Tibial nerve (tissue), 4 donors: ENCODE data around the gene MAP3K15. TPM values are rescaled to one million over a fixed set of nuclear protein-coding genes. Genes with fewer than 3 reads are reported as not detected.

Experiments
- DNase-seq, 2 donors: peaks; one replicate each; pipeline ENCODE4 v3.0.0-alpha.2; 2019; ENCODE audit warnings: low spot score in 2 of 2
- H3K27ac ChIP-seq, 4 donors: fragments of 200-600 bp; sonication (generic) in 3 of 4; one replicate each; pipeline ENCODE4 v1.5.1; 2017 to 2019; ENCODE audit warnings: mild to moderate bottlenecking in 1 of 4
- H3K27me3 ChIP-seq, 2 donors: fragments of 200-600 bp; sonication (generic) in 1 of 2; one replicate each; pipeline versions ENCODE4 v1.5.1 to v1.6.0; 2017 to 2019
- H3K36me3 ChIP-seq, 3 donors: fragments of 200-600 bp; sonication (generic); one replicate each; pipeline ENCODE4 v1.5.1; 2018 to 2019
- H3K4me1 ChIP-seq, 4 donors: fragments of 200-600 bp; sonication (generic) in 3 of 4; one replicate each; pipeline ENCODE4 v1.5.1; 2017 to 2019
- H3K4me3 ChIP-seq, 4 donors: fragments of 200-600 bp; sonication (generic) in 3 of 4; one replicate each; pipeline ENCODE4 v1.5.1; 2017 to 2019; ENCODE audit warnings: mild to moderate bottlenecking in 1 of 4, moderate library complexity in 1 of 4
- H3K9me3 ChIP-seq, 4 donors: fragments of 200-600 bp; sonication (generic) in 3 of 4; one replicate each; pipeline ENCODE4 v1.5.1; 2017 to 2019
- CTCF ChIP-seq, 5 experiments: fragments of 200-600 bp in 3 of 5; fragments of 450-650 bp in 2 of 5; sonication (generic) in 3 of 5; IDR thresholded peaks; one replicate each; pipeline ENCODE4 v1.5.1; 2016 to 2019; ENCODE audit warnings: antibody characterized with exemption in 5 of 5, mild to moderate bottlenecking in 3 of 5, moderate library complexity in 2 of 5
- EP300 ChIP-seq, 2 donors: sonication (generic); formaldehyde crosslinking; IDR thresholded peaks; one replicate each; pipeline ENCODE4 v1.6.1; 2017; ENCODE audit warnings: antibody characterized with exemption in 2 of 2, mild to moderate bottlenecking in 1 of 2
- POLR2A ChIP-seq, 2 donors: fragments of 450-650 bp; IDR thresholded peaks; one replicate each; pipeline ENCODE4 v1.6.1; 2017; ENCODE audit warnings: antibody characterized with exemption in 2 of 2, mild to moderate bottlenecking in 2 of 2, moderate library complexity in 2 of 2
- WGBS, 2 donors: methylation state at CpG; one replicate each; pipeline ENCODE4 v1.1.5; 2018; 5-methylcytosine and 5-hydroxymethylcytosine counted together
- total RNA-seq, 4 donors: library from RNA; depleted of rRNA; stranded (reverse); fragments of >200 nt; gene quantifications; one replicate each; pipeline ENCODE4 v1.1.0, GENCODE V29; 2016

Gene MAP3K15
- total RNA-seq, 4 donors from 2014 or later = not detected

DNA sequence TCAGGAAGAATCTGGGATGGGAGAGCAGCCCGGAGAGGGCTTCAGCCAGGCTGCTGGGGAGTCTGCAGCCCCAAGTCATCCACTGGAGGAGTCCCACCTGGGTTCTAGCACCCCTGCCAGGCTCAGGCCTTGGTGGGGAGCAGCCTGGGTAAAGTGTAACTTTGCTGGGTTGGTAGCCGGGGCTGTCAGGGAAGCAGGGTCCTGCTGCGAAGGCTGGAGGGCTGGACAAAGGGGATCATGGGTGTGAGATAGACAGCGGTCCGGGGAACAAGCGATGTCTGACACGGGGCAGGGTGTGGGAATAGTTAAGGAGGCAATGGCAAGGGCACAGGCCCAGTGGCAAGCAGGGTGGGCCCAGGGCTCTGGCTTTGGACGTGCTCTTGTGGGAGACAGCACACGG, 134.0 kb downstream of the MAP3K15 start:
- DNase-seq = no peak
- WGBS, 2 donors = 85 to 93% methylated on average over 8 to 9 of the region's 9 CpGs

DNA sequence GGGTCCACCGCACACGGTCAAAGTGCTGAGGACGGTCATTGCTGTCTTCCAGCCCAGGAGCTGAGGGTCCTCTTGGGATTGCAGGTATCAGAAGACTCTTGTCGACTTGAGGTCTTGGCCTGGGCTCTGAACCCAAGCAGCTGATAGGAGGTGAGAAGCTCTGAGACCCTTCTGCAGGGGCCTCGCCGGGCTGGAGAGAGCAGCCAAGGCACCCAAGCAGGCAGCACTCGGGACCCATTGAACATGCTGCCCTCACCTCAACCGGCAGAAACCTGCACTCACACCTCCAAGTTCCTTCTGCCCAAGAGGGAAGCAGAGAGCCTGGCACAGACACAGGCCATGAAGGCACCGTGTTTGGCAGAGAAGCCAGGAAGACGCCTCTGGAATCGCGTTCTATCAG, 137.5 kb downstream of the MAP3K15 start:
- H3K27me3 ChIP-seq = no peaks in the 10 kb centered on the region
- no peak overlapping the region for H3K4me3 ChIP-seq
- no peak overlapping the region for H3K27ac ChIP-seq
- WGBS, 2 donors = 95 to 98% methylated on average over 7 to 8 of the region's 12 CpGs
- DNase-seq = no peak
- H3K4me1 ChIP-seq = peaks cover 0 to 7% (median 0%) of the 10 kb centered on the region in 4 donors
- no peaks in the 10 kb centered on the region for H3K36me3 ChIP-seq
- H3K9me3 ChIP-seq = no peaks in the 10 kb centered on the region
- TF ChIP-seq EP300 (IDR thresholded peaks at IDR 0.05) = no peak
- TF ChIP-seq CTCF (IDR thresholded peaks at IDR 0.05) = no peak
- TF ChIP-seq POLR2A (IDR thresholded peaks at IDR 0.05) = no peak

More for the DNA sequence above, 134.0 kb downstream of the MAP3K15 start:
- H3K4me3 ChIP-seq = no peak overlapping the region
- no peaks in the 10 kb centered on the region for H3K4me1 ChIP-seq
- no peaks in the 10 kb centered on the region for H3K27me3 ChIP-seq
- no peak for TF ChIP-seq CTCF (IDR thresholded peaks at IDR 0.05)
- TF ChIP-seq EP300 (IDR thresholded peaks at IDR 0.05) = no peak
- TF ChIP-seq POLR2A (IDR thresholded peaks at IDR 0.05) = no peak
- no peaks in the 10 kb centered on the region for H3K9me3 ChIP-seq
- H3K27ac ChIP-seq = no peak overlapping the region
- no peaks in the 10 kb centered on the region for H3K36me3 ChIP-seq

DNA sequence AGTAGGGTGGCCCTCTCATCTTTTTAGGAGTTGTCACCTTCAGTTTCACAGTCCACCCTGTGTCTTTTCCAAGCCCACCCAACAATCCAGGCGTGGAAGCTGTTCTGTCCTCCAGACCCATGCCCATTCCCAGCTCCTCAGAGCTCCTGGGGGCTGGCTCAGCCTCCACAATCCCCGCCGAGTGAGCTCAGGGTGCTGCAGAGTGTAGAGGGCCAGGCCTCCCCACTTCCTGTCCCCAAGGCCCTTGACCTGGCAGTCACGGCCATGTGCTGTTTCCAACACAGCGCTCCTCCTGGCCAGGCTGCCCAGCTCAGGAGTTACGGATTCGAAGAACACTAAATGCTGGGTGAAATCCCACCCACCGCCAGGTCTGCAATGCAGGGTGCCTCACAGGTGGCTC, 139.8 kb downstream of the MAP3K15 start:
- peaks cover 0 to 9% (median 0%) of the 10 kb centered on the region in 4 donors for H3K4me1 ChIP-seq
- H3K36me3 ChIP-seq = no peaks in the 10 kb centered on the region
- DNase-seq = no peak
- TF ChIP-seq EP300 (IDR thresholded peaks at IDR 0.05) (no peak), POLR2A (IDR thresholded peaks at IDR 0.05) (no peak), CTCF (IDR thresholded peaks at IDR 0.05) (no peak)
- H3K4me3 ChIP-seq = no peak overlapping the region
- no peaks in the 10 kb centered on the region for H3K27me3 ChIP-seq
- H3K27ac ChIP-seq = no peak overlapping the region
- 71 to 82% methylated on average over 3 to 8 of the region's 8 CpGs for WGBS, 2 donors
- no peaks in the 10 kb centered on the region for H3K9me3 ChIP-seq

DNA sequence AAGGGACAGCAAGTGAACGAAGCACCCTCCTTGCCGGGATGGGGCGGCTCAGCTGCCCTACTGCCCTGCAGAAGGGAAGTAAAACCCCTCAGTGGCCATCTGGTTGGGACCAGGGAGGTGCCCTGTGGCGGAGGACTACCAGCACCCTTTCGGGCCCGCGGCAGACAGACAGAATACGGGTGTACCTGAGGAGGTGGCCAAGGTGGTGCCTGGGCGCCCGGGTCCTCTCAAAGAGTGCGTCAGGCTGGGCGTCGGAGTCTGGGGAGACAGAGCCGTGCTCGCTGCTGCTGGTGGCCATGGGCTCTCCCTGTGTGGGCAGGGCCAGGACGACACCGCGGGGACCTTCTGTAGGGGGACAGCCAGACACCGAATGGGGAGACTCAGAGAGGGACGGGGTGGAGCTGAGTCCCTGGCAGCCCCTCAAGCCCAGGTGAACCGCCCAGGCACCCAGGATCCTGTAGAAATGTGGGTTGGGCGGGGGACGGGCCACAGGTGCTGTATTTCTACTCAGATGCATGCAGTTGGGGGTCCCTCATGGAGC, 141.9 kb downstream of the MAP3K15 start:
- DNase-seq = no peak
- peaks cover 0 to 9% (median 0%) of the 10 kb centered on the region in 4 donors for H3K4me1 ChIP-seq
- no peaks in the 10 kb centered on the region for H3K36me3 ChIP-seq
- peak overlapping the region in 1 of 4 donors; percentile 48 for H3K4me3 ChIP-seq
- H3K27ac ChIP-seq = no peak overlapping the region
- TF ChIP-seq CTCF (IDR thresholded peaks at IDR 0.05) (no peak), POLR2A (IDR thresholded peaks at IDR 0.05) (no peak), EP300 (IDR thresholded peaks at IDR 0.05) (no peak)
- H3K9me3 ChIP-seq = no peaks in the 10 kb centered on the region
- WGBS, 2 donors = 45 to 52% methylated on average over 8 to 23 of the region's 23 CpGs
- no peaks in the 10 kb centered on the region for H3K27me3 ChIP-seq

DNA sequence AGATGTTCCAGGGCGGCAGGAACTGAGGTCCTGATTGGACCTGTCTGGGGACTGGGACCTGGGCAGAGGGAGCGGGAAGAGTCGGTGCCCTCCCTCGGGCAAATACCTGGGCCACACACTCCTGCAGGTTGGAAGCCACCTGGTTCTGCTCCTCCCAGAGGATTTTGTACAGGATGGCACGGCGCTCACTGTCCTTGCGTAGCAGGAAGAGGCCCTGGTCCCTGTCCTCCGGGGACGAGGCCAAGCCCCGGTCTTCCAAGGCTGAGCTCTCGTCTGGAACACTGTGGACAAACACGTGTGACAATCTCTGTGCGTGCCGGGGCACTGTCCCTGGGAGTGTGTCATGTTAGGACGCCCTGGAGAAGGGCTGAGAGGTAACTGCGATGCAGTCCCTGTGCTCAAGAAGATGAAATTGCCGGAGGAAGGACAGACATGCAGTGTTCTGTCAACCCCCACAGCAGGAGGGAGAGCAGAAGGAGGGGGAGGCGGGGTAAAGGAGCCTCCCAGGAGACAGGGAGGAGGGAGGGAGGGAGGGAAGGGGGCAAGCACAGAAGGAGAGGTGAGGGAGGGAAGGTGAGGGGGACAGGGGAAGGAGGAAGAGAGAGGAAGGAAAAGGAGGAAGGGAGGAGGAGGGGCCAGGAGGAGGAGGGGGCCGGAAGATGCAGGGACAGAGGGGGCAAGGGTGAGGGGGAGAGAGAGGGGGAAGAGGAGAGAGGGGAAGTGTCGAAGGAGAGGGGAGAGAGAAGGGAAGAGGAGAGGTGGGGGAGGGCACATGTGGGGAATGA, 142.6 kb downstream of the MAP3K15 start:
- TF ChIP-seq CTCF (IDR thresholded peaks at IDR 0.05) (no peak), POLR2A (IDR thresholded peaks at IDR 0.05) (no peak), EP300 (IDR thresholded peaks at IDR 0.05) (no peak)
- Histone ChIP-seq H3K4me3 (peak overlapping the region; percentile 11 to 48 (median 31)), H3K9me3 (no peaks in the 10 kb centered on the region), H3K4me1 (peaks cover 0 to 9% (median 0%) of the 10 kb centered on the region in 4 donors), H3K36me3 (no peaks in the 10 kb centered on the region), H3K27me3 (no peaks in the 10 kb centered on the region), H3K27ac (no peak overlapping the region)
- DNase-seq = peak in 1 of 2 donors; percentile 4
- WGBS, 2 donors = 3 to 31% methylated on average over 12 to 20 of the region's 20 CpGs
